Sigmoid colon (tissue), 3 donors: Measurements from ENCODE around the gene GSK3B.

Experiments used
- CTCF ChIP-seq, 4 experiments: fragments of 450-650 bp in 3 of 4; fragments of 200-600 bp in 1 of 4; IDR thresholded peaks; one replicate each; pipeline ENCODE4 v1.5.1; 2016 to 2019; ENCODE audit warnings: antibody characterized with exemption in 4 of 4, mild to moderate bottlenecking in 3 of 4, moderate library complexity in 2 of 4
- POLR2A ChIP-seq, 2 donors: fragments of 450-650 bp; IDR thresholded peaks; one replicate each; pipeline ENCODE4 v1.6.1; 2016; ENCODE audit warnings: antibody characterized with exemption in 2 of 2, mild to moderate bottlenecking in 2 of 2, moderate library complexity in 2 of 2

DNA sequence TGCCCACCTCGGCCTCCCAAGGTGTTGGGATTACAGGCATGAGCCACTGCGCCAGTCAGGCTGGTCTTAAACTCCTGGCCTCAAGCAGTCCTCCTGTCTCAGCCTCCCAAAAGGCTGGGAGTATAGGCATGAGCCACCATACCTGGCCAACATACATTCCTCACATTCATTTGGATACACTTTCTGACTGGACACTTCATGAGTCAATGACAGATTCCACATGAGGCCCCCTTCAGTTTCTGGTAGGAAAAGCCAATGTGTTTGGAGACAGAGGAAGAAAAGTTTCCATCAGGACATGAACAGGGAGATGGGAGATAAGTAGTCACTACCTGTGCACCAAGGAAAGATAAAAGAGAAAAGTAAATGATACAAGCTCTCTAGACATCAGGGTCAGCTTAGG, 49.4 kb upstream of the GSK3B start:
- TF ChIP-seq CTCF (IDR thresholded peaks at IDR 0.05) (no peak), POLR2A (IDR thresholded peaks at IDR 0.05) (no peak)
